Sigmoid colon (tissue), 7 donors: ENCODE measurements around the gene TMEM30A. TPM values are rescaled to one million over a fixed set of nuclear protein-coding genes. Genes with fewer than 3 reads are reported as not detected.
A peak's percentile ranks its signal among the peaks of the same experiment; 100 is the strongest.

Experiments
- DNase-seq: peaks from one replicate; pipeline ENCODE4 v3.0.0-alpha.2; 2019
- H3K27ac ChIP-seq, 4 donors: fragments of 200-600 bp; sonication (generic); one replicate each; pipeline ENCODE4 v1.5.1; 2016 to 2019; ENCODE audit warnings: mild to moderate bottlenecking in 1 of 4
- H3K27me3 ChIP-seq, 3 donors: fragments of 200-600 bp; sonication (generic); one replicate each; pipeline ENCODE4 v1.5.1; 2019; ENCODE audit warnings: mild to moderate bottlenecking in 1 of 3
- H3K36me3 ChIP-seq, 4 donors: fragments of 200-600 bp; sonication (generic); one replicate each; pipeline ENCODE4 v1.5.1; 2016 to 2019
- H3K4me1 ChIP-seq, 4 donors: fragments of 200-600 bp; sonication (generic); one replicate each; pipeline ENCODE4 v1.5.1; 2017 to 2019
- H3K4me3 ChIP-seq, 4 donors: fragments of 200-600 bp; sonication (generic); one replicate each; pipeline ENCODE4 v1.5.1; 2017 to 2019; ENCODE audit warnings: mild to moderate bottlenecking in 2 of 4, moderate library complexity in 1 of 4
- H3K9me3 ChIP-seq, 4 donors: fragments of 200-600 bp in 3 of 4; sonication (generic) in 3 of 4; one replicate each; pipeline versions ENCODE4 v1.5.1 to v1.6.1; 2013 to 2019
- EP300 ChIP-seq, 4 donors: sonication (generic); formaldehyde crosslinking; IDR thresholded peaks; one replicate each; pipeline ENCODE4 v1.6.1; 2017; ENCODE audit warnings: antibody characterized with exemption in 4 of 4
- POLR2A ChIP-seq, 2 donors: fragments of 450-650 bp; IDR thresholded peaks; one replicate each; pipeline ENCODE4 v1.6.1; 2016; ENCODE audit warnings: antibody characterized with exemption in 2 of 2, mild to moderate bottlenecking in 2 of 2, moderate library complexity in 2 of 2
- POLR2AphosphoS5 ChIP-seq, 4 donors: sonication (generic); formaldehyde crosslinking; IDR thresholded peaks; one replicate each; pipeline ENCODE4 v1.6.1; 2017; ENCODE audit warnings: antibody characterized with exemption in 4 of 4
- WGBS, 2 donors: extraction: QIAGEN DNeasy Blood & Tissue Kit; methylation state at CpG; one replicate each; pipeline ENCODE4 v1.1.7; 2013; 5-methylcytosine and 5-hydroxymethylcytosine counted together
- intact Hi-C: fragments of 100-400 bp; cut with DNase I; formaldehyde crosslinking; loops from one replicate; pipeline ENCODE4 v1.15.1; 2023
- polyA plus RNA-seq, 3 donors: library from polyadenylated mRNA; stranded (reverse); fragments of 200-250 nt; gene quantifications; one replicate each; pipeline ENCODE4 v1.2.3, GENCODE V29; 2013
- total RNA-seq, 4 donors: library from RNA; depleted of rRNA; stranded (reverse); fragments of >200 nt; gene quantifications; one replicate each; pipeline ENCODE4 v1.1.0, GENCODE V29; 2016
- TF ChIP-seq, protein P1 (sequence below), 4 experiments: fragments of 450-650 bp in 3 of 4; fragments of 200-600 bp in 1 of 4; IDR thresholded peaks; one replicate each; pipeline ENCODE4 v1.5.1; 2016 to 2019; ENCODE audit warnings: antibody characterized with exemption in 4 of 4, mild to moderate bottlenecking in 3 of 4, moderate library complexity in 2 of 4
- donor health status: healthy with polysubstance abuse.
- donor health status: Bipolar disorder and iron deficiency.
- donor health status: healthy.

Gene TMEM30A
- total and polyA plus RNA-seq, 7 donors: 10.8 to 95.6 (median 69.5) TPM

DNA sequence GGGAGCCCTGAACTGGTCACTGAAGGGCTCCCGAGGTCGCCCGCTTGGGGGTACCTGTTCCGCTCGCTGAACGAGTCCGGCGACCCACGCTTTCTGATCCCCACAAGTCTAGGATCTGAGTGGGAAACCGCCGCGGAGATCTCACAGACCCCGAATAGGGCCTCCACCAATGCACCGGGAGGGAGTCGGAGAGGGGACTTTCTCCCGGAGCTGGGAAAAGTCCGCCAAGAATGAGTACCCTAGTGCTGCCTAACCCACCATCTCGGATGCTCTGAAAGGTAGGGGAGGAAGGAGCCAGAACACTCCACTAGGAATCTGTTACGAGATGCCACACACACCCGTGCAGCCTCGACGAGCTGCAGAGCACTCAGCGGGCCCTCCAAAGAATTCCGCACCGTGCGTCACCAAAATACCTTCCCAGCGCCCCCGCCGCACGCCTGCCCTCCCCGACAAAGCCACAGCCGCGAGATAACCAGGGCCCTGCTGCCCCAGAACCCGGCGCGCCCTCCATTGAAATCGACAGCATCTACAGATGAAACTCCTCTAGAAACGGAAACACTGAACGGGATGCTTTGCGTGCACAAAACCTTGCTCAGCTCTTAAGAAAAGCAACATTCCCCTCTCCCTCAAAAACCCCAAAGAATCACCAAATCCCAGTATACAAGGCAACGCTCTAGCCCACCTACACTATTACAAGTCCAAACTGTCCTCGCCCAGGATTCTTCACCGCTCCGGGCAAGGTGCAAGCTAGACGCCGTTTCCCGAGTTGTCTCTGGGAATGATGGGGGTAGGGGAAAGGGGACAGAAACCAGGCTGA, 79.4 kb downstream of the TMEM30A start:
- intact Hi-C loops: loop anchor here (2.0 to 10.0 kb wide), 6 partner anchors 328 to 1550 kb away; partner anchors contain the start of gene SLC17A5
- 2 to 7% methylated on average over 47 of the region's 47 CpGs for WGBS, 2 donors
- DNase-seq: peak; percentile 88

DNA sequence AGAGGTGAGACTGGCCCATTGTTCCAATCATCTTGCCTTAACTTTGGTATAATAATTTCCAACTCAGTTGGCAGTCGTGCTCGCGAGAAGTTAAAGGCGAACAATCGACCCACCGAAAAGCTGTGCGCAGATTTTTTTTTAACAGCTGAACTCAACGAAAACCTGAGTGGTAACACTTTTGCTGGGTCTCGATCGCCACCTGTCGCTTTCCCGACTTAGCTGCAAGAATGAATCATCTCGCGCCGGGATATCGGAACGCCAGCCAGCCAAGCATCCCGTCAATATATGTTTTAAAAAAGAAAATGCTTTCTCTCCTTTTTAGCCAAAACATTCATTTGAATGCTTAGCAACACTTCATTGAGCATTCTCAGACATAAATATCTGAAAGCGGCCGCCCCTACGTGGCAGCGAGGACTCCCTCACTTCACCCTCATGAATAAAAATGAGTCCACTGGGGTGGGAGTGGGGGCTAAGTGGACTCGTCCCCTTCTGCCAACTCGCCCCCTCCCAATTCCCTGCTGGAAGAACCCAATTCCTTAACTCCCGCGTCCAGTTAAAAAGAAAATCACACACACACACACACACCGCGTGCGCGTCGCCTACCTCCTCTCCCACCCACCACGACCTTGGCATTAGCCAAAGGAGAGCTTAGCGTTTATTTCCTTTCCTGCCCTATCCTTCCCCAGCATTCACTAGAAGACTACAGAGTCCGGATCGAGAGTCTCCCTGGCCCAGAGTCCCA, 80.2 kb downstream of the TMEM30A start:
- WGBS, 2 donors: 4 to 7% methylated on average over 35 of the region's 35 CpGs
- no peaks in the 10 kb centered on the region for H3K27me3 ChIP-seq
- peaks cover 0 to 65% (median 39%) of the 10 kb centered on the region in 4 donors for H3K4me1 ChIP-seq
- TF ChIP-seq, protein P1, sequence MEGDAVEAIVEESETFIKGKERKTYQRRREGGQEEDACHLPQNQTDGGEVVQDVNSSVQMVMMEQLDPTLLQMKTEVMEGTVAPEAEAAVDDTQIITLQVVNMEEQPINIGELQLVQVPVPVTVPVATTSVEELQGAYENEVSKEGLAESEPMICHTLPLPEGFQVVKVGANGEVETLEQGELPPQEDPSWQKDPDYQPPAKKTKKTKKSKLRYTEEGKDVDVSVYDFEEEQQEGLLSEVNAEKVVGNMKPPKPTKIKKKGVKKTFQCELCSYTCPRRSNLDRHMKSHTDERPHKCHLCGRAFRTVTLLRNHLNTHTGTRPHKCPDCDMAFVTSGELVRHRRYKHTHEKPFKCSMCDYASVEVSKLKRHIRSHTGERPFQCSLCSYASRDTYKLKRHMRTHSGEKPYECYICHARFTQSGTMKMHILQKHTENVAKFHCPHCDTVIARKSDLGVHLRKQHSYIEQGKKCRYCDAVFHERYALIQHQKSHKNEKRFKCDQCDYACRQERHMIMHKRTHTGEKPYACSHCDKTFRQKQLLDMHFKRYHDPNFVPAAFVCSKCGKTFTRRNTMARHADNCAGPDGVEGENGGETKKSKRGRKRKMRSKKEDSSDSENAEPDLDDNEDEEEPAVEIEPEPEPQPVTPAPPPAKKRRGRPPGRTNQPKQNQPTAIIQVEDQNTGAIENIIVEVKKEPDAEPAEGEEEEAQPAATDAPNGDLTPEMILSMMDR (IDR thresholded peaks at IDR 0.05): peak; percentile 55 to 72 (median 68)
- TF ChIP-seq POLR2AphosphoS5 (IDR thresholded peaks at IDR 0.05) (peak in 3 of 4 donors; percentile 4 to 29 (median 11)), POLR2A (IDR thresholded peaks at IDR 0.05) (no peak), EP300 (IDR thresholded peaks at IDR 0.05) (no peak)
- no peaks in the 10 kb centered on the region for H3K9me3 ChIP-seq
- intact Hi-C loops: loop anchor here (2.0 to 10.0 kb wide), 6 partner anchors 327 to 1550 kb away; partner anchors contain the start of gene SLC17A5
- H3K36me3 ChIP-seq: no peaks in the 10 kb centered on the region
- H3K27ac ChIP-seq: peak overlapping the region; percentile 80 to 97 (median 92)
- peak overlapping the region; percentile 54 to 84 (median 66) for H3K4me3 ChIP-seq
- peak; percentile 93 for DNase-seq

More for the DNA sequence above, 79.4 kb downstream of the TMEM30A start:
- Histone ChIP-seq H3K27me3 (no peaks in the 10 kb centered on the region), H3K4me3 (peak overlapping the region; percentile 54 to 84 (median 66)), H3K36me3 (no peaks in the 10 kb centered on the region), H3K9me3 (no peaks in the 10 kb centered on the region), H3K4me1 (peaks cover 0 to 57% (median 36%) of the 10 kb centered on the region in 4 donors), H3K27ac (peak overlapping the region; percentile 80 to 97 (median 92))
- TF ChIP-seq EP300 (IDR thresholded peaks at IDR 0.05) (no peak), POLR2AphosphoS5 (IDR thresholded peaks at IDR 0.05) (peak in 3 of 4 donors; percentile 39 to 71 (median 69)), POLR2A (IDR thresholded peaks at IDR 0.05) (peak in 1 of 2 donors; percentile 40)
- TF ChIP-seq, protein P1 (IDR thresholded peaks at IDR 0.05): no peak

DNA sequence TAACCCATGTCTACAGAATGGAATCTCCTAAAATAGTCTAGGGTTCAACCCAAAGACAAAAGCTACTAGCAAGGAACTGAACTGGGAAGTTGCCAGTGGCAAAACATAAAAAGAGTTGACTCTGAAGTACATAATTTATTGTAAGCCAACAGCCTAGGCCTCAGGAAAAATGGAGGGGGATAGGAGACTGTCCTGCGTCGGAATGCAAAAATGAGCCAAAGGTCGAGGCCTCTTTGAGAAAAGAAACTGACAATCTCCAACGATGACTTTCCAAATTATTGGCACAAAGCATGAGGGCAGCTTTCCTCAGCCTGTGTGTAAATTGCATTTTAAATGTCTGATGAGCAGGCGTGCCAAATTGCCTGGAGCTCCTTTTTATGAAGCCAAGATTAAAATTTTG, 80.9 kb downstream of the TMEM30A start:
- Histone ChIP-seq H3K27ac (peak overlapping the region; percentile 80 to 97 (median 92)), H3K9me3 (no peaks in the 10 kb centered on the region), H3K4me1 (peaks cover 0 to 67% (median 38%) of the 10 kb centered on the region in 4 donors), H3K36me3 (no peaks in the 10 kb centered on the region), H3K4me3 (peak overlapping the region; percentile 54 to 84 (median 66)), H3K27me3 (no peaks in the 10 kb centered on the region)
- WGBS, 2 donors: 18 to 40% methylated on average over 5 of the region's 5 CpGs
- intact Hi-C loops: loop anchor here (2.0 to 10.0 kb wide), 6 partner anchors 326 to 1549 kb away; partner anchors contain the start of gene SLC17A5
- no peak for DNase-seq
- TF ChIP-seq POLR2AphosphoS5 (IDR thresholded peaks at IDR 0.05) (no peak), EP300 (IDR thresholded peaks at IDR 0.05) (no peak), POLR2A (IDR thresholded peaks at IDR 0.05) (no peak)
- TF ChIP-seq, protein P1 (IDR thresholded peaks at IDR 0.05): no peak

Other genes with a start within 250 kb of the TMEM30A start
- gene COL12A1, start 78.7 kb downstream of the TMEM30A start, total RNA-seq: 100 to 1,000 TPM; 129 to 328 (median 143) TPM
- 10 to 100 TPM in 1 of 3 donors, 1 to 10 TPM in 2; 2.1 to 11.3 (median 3.0) TPM for gene COL12A1, start 78.7 kb downstream of the TMEM30A start, polyA plus RNA-seq
- 1,000 to 10,000 TPM in 1 of 4 donors, 100 to 1,000 TPM in 3; 419 to 3,086 (median 644) TPM for gene COX7A2, start 41.0 kb downstream of the TMEM30A start, total RNA-seq
- gene COX7A2, start 41.0 kb downstream of the TMEM30A start, polyA plus RNA-seq: 1,000 to 10,000 TPM in 2 of 3 donors, 100 to 1,000 TPM in 1; 948 to 2,470 (median 1,191) TPM
- gene FILIP1, start 209.0 kb upstream of the TMEM30A start, total RNA-seq: 10 to 100 TPM; 47.1 to 72.8 (median 53.8) TPM
- gene FILIP1, start 209.0 kb upstream of the TMEM30A start, polyA plus RNA-seq: 1 to 10 TPM in 1 of 3 donors, under 1 TPM in 2; 0.46 to 2.0 (median 0.60) TPM